HCT116 (cell line): ENCODE measurements around the gene S1PR4. TPM values are rescaled to one million over a fixed set of nuclear protein-coding genes. Genes with fewer than 3 reads are reported as not detected.

Experiments
- ATAC-seq: fragments of 200-7000 bp; cut with Tn5 transposase; 2 replicates; pipeline ENCODE4 v1.9.1; 2020; ENCODE audit warnings: mild to moderate bottlenecking, moderate library complexity
- BruUV-seq: library from RNA; stranded (reverse); fragments of 400-500 nt; replicated peaks from 2 replicates; lab custom pipeline; 2021; lab: Mats Ljungman, UMichigan
- CTCF ChIA-PET: fragments of 300-600 bp; sonication (Branson Sonifier 250); formaldehyde crosslinking; loops from one replicate; lab custom pipeline; 2021; ENCODE audit warnings: antibody characterized with exemption; lab: Charles Lee
- POLR2A ChIA-PET: fragments of 300-600, 350-600 bp; sonication (Branson Sonifier 250); formaldehyde crosslinking; loops from one replicate; lab custom pipeline; 2021; ENCODE audit warnings: antibody characterized with exemption; lab: Charles Lee
- RAD21 ChIA-PET, 2 experiments: fragments of 300-600 bp; sonication (Branson Sonifier 250); formaldehyde crosslinking; loops; one replicate each; lab custom pipeline; 2023; ENCODE audit warnings: low total read pairs in 2 of 2; ENCODE audit not compliant: uncharacterized antibody in 2 of 2, unreplicated experiment in 2 of 2, low non-redundant PET in 1 of 2; lab: Charles Lee
- DNase-seq: peaks from one replicate; pipeline ENCODE4 v3.0.0-alpha.2; 2010; ENCODE audit warnings: low read depth, low spot score
- H2AFZ ChIP-seq: fragments of 200-600 bp; shearing (Covaris generic), sonication (generic); 2 replicates; pipeline ENCODE4 v1.6.1; 2017; ENCODE audit warnings: low read depth, mixed run types, mixed read lengths, antibody characterized with exemption, low read length; ENCODE audit not compliant: poor library complexity, severe bottlenecking
- H3K27ac ChIP-seq: 2 replicates; pipeline ENCODE4 v1.5.1; 2012; ENCODE audit warnings: low read depth, low read length
- H3K27me3 ChIP-seq: fragments of 200-600 bp; sonication (generic); 2 replicates; pipeline ENCODE4 v1.6.1; 2016; ENCODE audit warnings: mixed run types, low read length, mixed read lengths; ENCODE audit not compliant: insufficient read depth
- H3K36me3 ChIP-seq, 2 experiments: fragments of 200-500 bp in 1 of 2; fragments of 200-600 bp in 1 of 2; sonication (Bioruptor generic) in 1 of 2; sonication (generic) in 1 of 2; 2 replicates each; pipeline versions ENCODE4 v1.5.1 to v1.6.1; 2014 to 2016; ENCODE audit warnings: low read length in 2 of 2, inconsistent platforms in 1 of 2, mixed read lengths in 1 of 2, mixed run types in 1 of 2; ENCODE audit not compliant: insufficient read depth in 2 of 2, control insufficient read depth in 1 of 2
- H3K4me1 ChIP-seq, 2 experiments: fragments of 200-600 bp in 1 of 2; sonication (generic) in 1 of 2; 2 replicates each; pipeline versions ENCODE4 v1.5.1 to v1.6.1; 2012 to 2017; ENCODE audit warnings: low read length in 2 of 2, inconsistent platforms in 1 of 2, mild to moderate bottlenecking in 1 of 2, mixed read lengths in 1 of 2, mixed run types in 1 of 2, moderate library complexity in 1 of 2; ENCODE audit not compliant: insufficient read depth in 2 of 2, control insufficient read depth in 1 of 2
- H3K4me2 ChIP-seq: fragments of 200-600 bp; sonication (generic); 2 replicates; pipeline ENCODE4 v1.6.1; 2017; ENCODE audit warnings: mixed run types, low read length, mixed read lengths
- H3K4me3 ChIP-seq, 2 experiments: fragments of 200-600 bp in 1 of 2; sonication (generic) in 1 of 2; replicated peaks in 1 of 2; 2 replicates each; pipeline ENCODE4 v1.5.1; 2011 to 2016; ENCODE audit warnings: low read length in 2 of 2, control low read depth in 1 of 2, low read depth in 1 of 2, mild to moderate bottlenecking in 1 of 2, mixed read lengths in 1 of 2, mixed run types in 1 of 2
- H3K79me2 ChIP-seq: fragments of 200-600 bp; sonication (generic); 2 replicates; pipeline ENCODE4 v1.6.1; 2017; ENCODE audit warnings: mild to moderate bottlenecking, mixed run types, low read length, moderate library complexity, mixed read lengths; ENCODE audit not compliant: insufficient read depth
- H3K9ac ChIP-seq: fragments of 200-600 bp; sonication (generic); 2 replicates; pipeline ENCODE4 v1.6.1; 2016; ENCODE audit warnings: low read length, mixed read lengths
- H3K9me2 ChIP-seq: fragments of 200-600 bp; sonication (generic), shearing (Covaris generic); 2 replicates; pipeline ENCODE4 v1.6.1; 2017; ENCODE audit warnings: mixed run types, mild to moderate bottlenecking, moderate library complexity; ENCODE audit not compliant: insufficient read depth
- H3K9me3 ChIP-seq, 2 experiments: fragments of 200-500 bp in 1 of 2; fragments of 200-600 bp in 1 of 2; sonication (Bioruptor generic) in 1 of 2; sonication (generic) in 1 of 2; 2 replicates each; pipeline ENCODE4 v1.6.1; 2014 to 2017; ENCODE audit warnings: low read length in 2 of 2, mixed read lengths in 2 of 2, inconsistent platforms in 1 of 2, low read depth in 1 of 2, mild to moderate bottlenecking in 1 of 2, mixed run types in 1 of 2, moderate library complexity in 1 of 2; ENCODE audit not compliant: control insufficient read depth in 1 of 2, insufficient read depth in 1 of 2
- H4K20me1 ChIP-seq: fragments of 200-600 bp; sonication (generic), shearing (Covaris generic); 2 replicates; pipeline ENCODE4 v1.6.1; 2017; ENCODE audit warnings: mixed run types, mild to moderate bottlenecking, moderate library complexity; ENCODE audit not compliant: insufficient read depth
- CBX3 ChIP-seq: IDR thresholded peaks from 2 replicates; pipeline ENCODE4 v1.6.1; 2012; ENCODE audit warnings: low read depth
- CEBPB ChIP-seq: IDR thresholded peaks from 2 replicates; pipeline ENCODE4 v1.6.1; 2012; ENCODE audit warnings: low read depth
- EGR1 ChIP-seq: IDR thresholded peaks from 2 replicates; pipeline ENCODE4 v1.6.1; 2012; ENCODE audit warnings: low read depth
- ELF1 ChIP-seq: IDR thresholded peaks from 2 replicates; pipeline ENCODE4 v1.6.1; 2012; ENCODE audit warnings: low read depth, borderline replicate concordance
- EZH2phosphoT487 ChIP-seq: fragments of 200-600 bp; IDR thresholded peaks from 2 replicates; pipeline ENCODE4 v1.6.1; 2018; ENCODE audit warnings: antibody characterized with exemption, borderline replicate concordance
- FOSL1 ChIP-seq: IDR thresholded peaks from 2 replicates; pipeline ENCODE4 v1.6.1; 2012; ENCODE audit warnings: low read depth
- JUND ChIP-seq: IDR thresholded peaks from 2 replicates; pipeline ENCODE4 v1.6.1; 2012
- POLR2A ChIP-seq: IDR thresholded peaks from 2 replicates; pipeline ENCODE4 v1.7.0; 2011; ENCODE audit warnings: borderline replicate concordance; ENCODE audit not compliant: insufficient read depth, insufficient read length; ENCODE audit errors: extremely low read depth
- RAD21 ChIP-seq: IDR thresholded peaks from 2 replicates; pipeline ENCODE4 v1.6.1; 2012; ENCODE audit warnings: low read depth, mild to moderate bottlenecking
- SRF ChIP-seq: IDR thresholded peaks from 2 replicates; pipeline ENCODE4 v1.6.1; 2012; ENCODE audit warnings: low read depth
- TCF7L2 ChIP-seq: IDR thresholded peaks from 2 replicates; pipeline ENCODE4 v1.7.0; 2011; ENCODE audit warnings: borderline replicate concordance, inconsistent platforms; ENCODE audit not compliant: insufficient read depth, insufficient read length; ENCODE audit errors: extremely low read depth
- ZNF274 ChIP-seq: fragments of 200-500 bp; sonication (Bioruptor generic); IDR thresholded peaks from 2 replicates; pipeline ENCODE4 v1.6.1; 2014; ENCODE audit warnings: mild to moderate bottlenecking, low read depth, low read length, inconsistent platforms
- intact Hi-C: fragments of 100-400 bp; cut with micrococcal nuclease; formaldehyde crosslinking; loops from 2 replicates; pipeline ENCODE4 v1.10.0; 2022
- total RNA-seq: library from RNA; stranded (reverse); gene quantifications from one replicate; pipeline ENCODE4 v1.2.1, GENCODE V29; 2021; ENCODE audit not compliant: unreplicated experiment
- TF ChIP-seq, protein P1 (sequence below): IDR thresholded peaks from 2 replicates; pipeline ENCODE4 v1.6.1; 2012
- TF ChIP-seq, protein P2 (sequence below), 3 experiments: fragments of 200-600 bp in 1 of 3; sonication (generic) in 1 of 3; IDR thresholded peaks in 2 of 3; conservative IDR thresholded peaks in 1 of 3; 2 replicates each; pipeline ENCODE4 v1.5.1; 2012 to 2017; ENCODE audit warnings: low read depth in 2 of 3, low read length in 2 of 3, antibody characterized with exemption in 1 of 3, borderline replicate concordance in 1 of 3, control low read depth in 1 of 3, mild to moderate bottlenecking in 1 of 3, mixed read lengths in 1 of 3, mixed run types in 1 of 3, moderate library complexity in 1 of 3; ENCODE audit not compliant: insufficient read depth in 1 of 3
- TF ChIP-seq, protein P3 (sequence below): IDR thresholded peaks from 2 replicates; pipeline ENCODE4 v1.6.1; 2011; ENCODE audit warnings: mild to moderate bottlenecking, low read length, moderate library complexity; ENCODE audit not compliant: insufficient replicate concordance; ENCODE audit errors: extremely low read depth
- TF ChIP-seq, protein P4 (sequence below): IDR thresholded peaks from 2 replicates; pipeline ENCODE4 v1.6.1; 2012; ENCODE audit warnings: low read depth
- TF ChIP-seq, protein P5 (sequence below): IDR thresholded peaks from 2 replicates; pipeline ENCODE4 v1.6.1; 2012

The S1PR4 gene
- total RNA-seq, 1 experiment from 2014 or later: 0.71 TPM

DNA sequence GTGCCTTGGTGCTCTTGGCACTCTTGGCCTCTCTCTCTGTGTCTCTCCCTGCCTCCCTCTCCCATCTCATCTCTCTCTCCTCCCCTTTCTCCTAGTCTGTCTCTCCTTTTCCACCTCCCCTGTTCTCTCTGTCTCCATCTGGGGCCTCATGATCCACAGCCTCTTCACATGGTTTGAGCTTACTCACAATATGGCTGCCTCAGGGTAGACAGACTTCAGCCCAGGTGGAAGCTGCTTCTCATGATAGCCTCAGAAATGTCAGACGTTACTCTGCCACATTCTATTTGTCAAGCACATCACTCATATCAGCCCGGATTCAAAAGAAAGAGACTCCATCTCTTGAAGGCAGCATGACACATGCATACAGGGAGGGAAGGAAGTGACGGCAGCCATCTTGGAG lies 18.4 kb upstream of the S1PR4 start:
- Histone ChIP-seq H4K20me1 (no peaks in the 10 kb centered on the region), H3K9me3 (no peaks in the 10 kb centered on the region), H3K9ac (no peak overlapping the region), H3K27ac (no peak overlapping the region), H3K79me2 (no peaks in the 10 kb centered on the region), H3K27me3 (no peaks in the 10 kb centered on the region), H2AFZ (no peak overlapping the region), H3K4me1 (peaks cover 5 to 15% of the 10 kb centered on the region in 2 experiments; a peak in 3 of 4 replicates), H3K4me3 (no peak overlapping the region), H3K4me2 (no peak overlapping the region), H3K36me3 (no peaks in the 10 kb centered on the region), H3K9me2 (no peaks in the 10 kb centered on the region)
- ChIA-PET POLR2A (no interaction called here), RAD21 (no interaction called here), CTCF (interaction anchor here (0.8 kb wide), 1 partner anchor 34 kb away, joined by 3 read pairs; no protein-coding TSS in a partner anchor)
- intact Hi-C loops: loop anchor here (5.0 kb wide), 1 partner anchor 83 kb away; no protein-coding TSS in a partner anchor
- TF ChIP-seq, protein P1, sequence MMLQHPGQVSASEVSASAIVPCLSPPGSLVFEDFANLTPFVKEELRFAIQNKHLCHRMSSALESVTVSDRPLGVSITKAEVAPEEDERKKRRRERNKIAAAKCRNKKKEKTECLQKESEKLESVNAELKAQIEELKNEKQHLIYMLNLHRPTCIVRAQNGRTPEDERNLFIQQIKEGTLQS: no peak
- TF ChIP-seq, protein P2, sequence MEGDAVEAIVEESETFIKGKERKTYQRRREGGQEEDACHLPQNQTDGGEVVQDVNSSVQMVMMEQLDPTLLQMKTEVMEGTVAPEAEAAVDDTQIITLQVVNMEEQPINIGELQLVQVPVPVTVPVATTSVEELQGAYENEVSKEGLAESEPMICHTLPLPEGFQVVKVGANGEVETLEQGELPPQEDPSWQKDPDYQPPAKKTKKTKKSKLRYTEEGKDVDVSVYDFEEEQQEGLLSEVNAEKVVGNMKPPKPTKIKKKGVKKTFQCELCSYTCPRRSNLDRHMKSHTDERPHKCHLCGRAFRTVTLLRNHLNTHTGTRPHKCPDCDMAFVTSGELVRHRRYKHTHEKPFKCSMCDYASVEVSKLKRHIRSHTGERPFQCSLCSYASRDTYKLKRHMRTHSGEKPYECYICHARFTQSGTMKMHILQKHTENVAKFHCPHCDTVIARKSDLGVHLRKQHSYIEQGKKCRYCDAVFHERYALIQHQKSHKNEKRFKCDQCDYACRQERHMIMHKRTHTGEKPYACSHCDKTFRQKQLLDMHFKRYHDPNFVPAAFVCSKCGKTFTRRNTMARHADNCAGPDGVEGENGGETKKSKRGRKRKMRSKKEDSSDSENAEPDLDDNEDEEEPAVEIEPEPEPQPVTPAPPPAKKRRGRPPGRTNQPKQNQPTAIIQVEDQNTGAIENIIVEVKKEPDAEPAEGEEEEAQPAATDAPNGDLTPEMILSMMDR (IDR thresholded peaks at IDR 0.05 in 2 of 3, conservative IDR thresholded peaks at IDR 0.05 in 1 of 3; ENCODE audit: borderline replicate concordance in 1 of 3, insufficient read depth in 1 of 3, low read depth in 2 of 3, low read length in 2 of 3): no peak
- TF ChIP-seq FOSL1 (no peak), CEBPB (no peak), TCF7L2 (no peak), RAD21 (no peak), POLR2A (no peak), ZNF274 (no peak), JUND (no peak), EGR1 (no peak), CBX3 (no peak), SRF (no peak), EZH2phosphoT487 (no peak), ELF1 (no peak)
- TF ChIP-seq, protein P3, sequence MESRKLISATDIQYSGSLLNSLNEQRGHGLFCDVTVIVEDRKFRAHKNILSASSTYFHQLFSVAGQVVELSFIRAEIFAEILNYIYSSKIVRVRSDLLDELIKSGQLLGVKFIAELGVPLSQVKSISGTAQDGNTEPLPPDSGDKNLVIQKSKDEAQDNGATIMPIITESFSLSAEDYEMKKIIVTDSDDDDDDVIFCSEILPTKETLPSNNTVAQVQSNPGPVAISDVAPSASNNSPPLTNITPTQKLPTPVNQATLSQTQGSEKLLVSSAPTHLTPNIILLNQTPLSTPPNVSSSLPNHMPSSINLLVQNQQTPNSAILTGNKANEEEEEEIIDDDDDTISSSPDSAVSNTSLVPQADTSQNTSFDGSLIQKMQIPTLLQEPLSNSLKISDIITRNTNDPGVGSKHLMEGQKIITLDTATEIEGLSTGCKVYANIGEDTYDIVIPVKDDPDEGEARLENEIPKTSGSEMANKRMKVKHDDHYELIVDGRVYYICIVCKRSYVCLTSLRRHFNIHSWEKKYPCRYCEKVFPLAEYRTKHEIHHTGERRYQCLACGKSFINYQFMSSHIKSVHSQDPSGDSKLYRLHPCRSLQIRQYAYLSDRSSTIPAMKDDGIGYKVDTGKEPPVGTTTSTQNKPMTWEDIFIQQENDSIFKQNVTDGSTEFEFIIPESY: no peak
- TF ChIP-seq, protein P4, sequence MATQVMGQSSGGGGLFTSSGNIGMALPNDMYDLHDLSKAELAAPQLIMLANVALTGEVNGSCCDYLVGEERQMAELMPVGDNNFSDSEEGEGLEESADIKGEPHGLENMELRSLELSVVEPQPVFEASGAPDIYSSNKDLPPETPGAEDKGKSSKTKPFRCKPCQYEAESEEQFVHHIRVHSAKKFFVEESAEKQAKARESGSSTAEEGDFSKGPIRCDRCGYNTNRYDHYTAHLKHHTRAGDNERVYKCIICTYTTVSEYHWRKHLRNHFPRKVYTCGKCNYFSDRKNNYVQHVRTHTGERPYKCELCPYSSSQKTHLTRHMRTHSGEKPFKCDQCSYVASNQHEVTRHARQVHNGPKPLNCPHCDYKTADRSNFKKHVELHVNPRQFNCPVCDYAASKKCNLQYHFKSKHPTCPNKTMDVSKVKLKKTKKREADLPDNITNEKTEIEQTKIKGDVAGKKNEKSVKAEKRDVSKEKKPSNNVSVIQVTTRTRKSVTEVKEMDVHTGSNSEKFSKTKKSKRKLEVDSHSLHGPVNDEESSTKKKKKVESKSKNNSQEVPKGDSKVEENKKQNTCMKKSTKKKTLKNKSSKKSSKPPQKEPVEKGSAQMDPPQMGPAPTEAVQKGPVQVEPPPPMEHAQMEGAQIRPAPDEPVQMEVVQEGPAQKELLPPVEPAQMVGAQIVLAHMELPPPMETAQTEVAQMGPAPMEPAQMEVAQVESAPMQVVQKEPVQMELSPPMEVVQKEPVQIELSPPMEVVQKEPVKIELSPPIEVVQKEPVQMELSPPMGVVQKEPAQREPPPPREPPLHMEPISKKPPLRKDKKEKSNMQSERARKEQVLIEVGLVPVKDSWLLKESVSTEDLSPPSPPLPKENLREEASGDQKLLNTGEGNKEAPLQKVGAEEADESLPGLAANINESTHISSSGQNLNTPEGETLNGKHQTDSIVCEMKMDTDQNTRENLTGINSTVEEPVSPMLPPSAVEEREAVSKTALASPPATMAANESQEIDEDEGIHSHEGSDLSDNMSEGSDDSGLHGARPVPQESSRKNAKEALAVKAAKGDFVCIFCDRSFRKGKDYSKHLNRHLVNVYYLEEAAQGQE: no peak
- TF ChIP-seq, protein P5, sequence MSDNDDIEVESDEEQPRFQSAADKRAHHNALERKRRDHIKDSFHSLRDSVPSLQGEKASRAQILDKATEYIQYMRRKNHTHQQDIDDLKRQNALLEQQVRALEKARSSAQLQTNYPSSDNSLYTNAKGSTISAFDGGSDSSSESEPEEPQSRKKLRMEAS: no peak
- DNase-seq: no peak
- no TSS peak for BruUV-seq
- no peak for ATAC-seq
